ENCODE data around the gene IL17C.

The IL17C gene

GRCh38 chr16:88687254-88687576 is 48.8 kb downstream of the IL17C start:
- no peak for DNase-seq

GRCh38 chr16:88687676-88688012 is 49.3 kb downstream of the IL17C start:
- no peak for DNase-seq

- DNase-seq, result no peak
These were observed 49.8 kb downstream of the IL17C start for GRCh38 chr16:88688013-88688778.
